GM18907 (cell line): ENCODE data around the gene IFITM10.

Source experiments
- ATAC-seq: cut with Tn5 transposase; IDR thresholded peaks from one replicate; pipeline ENCODE4 v1.9.1; 2021; ENCODE audit warnings: mild to moderate bottlenecking, moderate library complexity; ENCODE audit not compliant: unreplicated experiment

Gene IFITM10

GRCh38 chr11:1753229-1753928 lies 3.0 kb upstream of the IFITM10 start:
- ATAC-seq = no peak

- no peak for ATAC-seq
Observed at GRCh38 chr11:1752907-1753228, 2.5 kb upstream of the IFITM10 start.

GRCh38 chr11:1751999-1752906 lies 1.9 kb upstream of the IFITM10 start:
- ATAC-seq = no peak

GRCh38 chr11:1751531-1751921 lies 1.1 kb upstream of the IFITM10 start:
- ATAC-seq = no peak

- no peak for ATAC-seq
Observed at GRCh38 chr11:1750840-1751530, 590 bp upstream of the IFITM10 start.

GRCh38 chr11:1749395-1750351 lies 722 bp downstream of the IFITM10 start:
- ATAC-seq = no peak

- no peak for ATAC-seq
Observed at GRCh38 chr11:1748636-1749394, 1.6 kb downstream of the IFITM10 start.

- ATAC-seq = no peak
Observed at GRCh38 chr11:1747753-1748635, 2.4 kb downstream of the IFITM10 start.

GRCh38 chr11:1746956-1747752 lies 3.2 kb downstream of the IFITM10 start:
- ATAC-seq = no peak

GRCh38 chr11:1746511-1746931 lies 3.9 kb downstream of the IFITM10 start:
- ATAC-seq = no peak

- ATAC-seq = no peak
Observed at GRCh38 chr11:1745701-1746320, 4.6 kb downstream of the IFITM10 start.

GRCh38 chr11:1744891-1745700 lies 5.3 kb downstream of the IFITM10 start:
- no peak for ATAC-seq

- no peak for ATAC-seq
Observed at GRCh38 chr11:1744137-1744886, 6.1 kb downstream of the IFITM10 start.

GRCh38 chr11:1743585-1744136 lies 6.7 kb downstream of the IFITM10 start:
- ATAC-seq = no peak

GRCh38 chr11:1742869-1743584 lies 7.4 kb downstream of the IFITM10 start:
- ATAC-seq = no peak
